ENCODE measurements around the gene GLCCI1.

The GLCCI1 gene

DNA sequence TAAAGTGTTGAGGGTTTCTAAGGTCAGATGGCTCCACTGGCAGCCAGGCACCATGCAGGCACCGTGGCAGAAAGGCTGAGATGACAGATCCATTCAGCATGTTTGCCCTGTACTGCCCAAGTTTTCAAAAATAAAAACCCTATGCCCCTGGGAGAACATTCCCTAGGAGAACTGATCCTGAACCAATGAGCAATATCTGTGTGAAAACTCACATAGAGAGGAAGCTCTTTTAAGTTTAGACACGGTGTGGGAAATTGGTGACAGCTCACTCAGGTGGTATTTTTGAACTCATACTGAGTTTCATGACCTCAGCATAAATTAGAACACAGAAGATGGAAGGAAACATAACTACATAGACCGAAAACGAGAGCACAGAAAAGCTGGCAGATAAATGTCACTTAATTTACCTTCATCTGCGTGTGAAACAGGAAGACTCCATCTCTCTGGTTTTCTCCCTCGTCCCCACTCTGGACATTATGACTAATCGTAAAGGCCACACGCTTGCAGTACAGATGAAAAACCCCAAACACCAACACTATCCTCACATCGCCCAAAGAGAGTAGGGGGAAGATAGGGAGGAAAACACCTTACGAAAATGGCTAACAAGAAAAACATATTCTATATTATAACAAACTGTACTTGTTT is 165.6 kb downstream of the GLCCI1 start:
- no peak for DNase-seq

DNA sequence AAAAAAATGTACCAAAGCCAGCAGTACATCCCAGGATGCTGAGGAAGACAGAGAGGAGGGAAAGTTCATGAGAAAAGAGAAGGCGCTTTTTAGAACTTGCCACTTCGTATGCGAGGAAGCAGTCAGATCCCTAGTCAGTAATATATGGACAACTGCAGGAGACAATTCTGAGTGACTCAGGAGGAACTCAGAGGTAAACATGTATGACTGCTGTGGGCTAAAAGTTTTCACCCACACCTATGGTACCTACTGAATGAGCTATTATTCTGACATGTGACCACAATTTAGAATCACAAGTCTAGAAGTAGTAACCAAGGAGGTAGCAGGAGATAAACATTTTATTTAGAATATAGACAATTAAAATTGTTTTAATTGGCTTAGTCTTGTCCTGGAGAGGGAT is 166.8 kb downstream of the GLCCI1 start:
- no peak for DNase-seq

DNA sequence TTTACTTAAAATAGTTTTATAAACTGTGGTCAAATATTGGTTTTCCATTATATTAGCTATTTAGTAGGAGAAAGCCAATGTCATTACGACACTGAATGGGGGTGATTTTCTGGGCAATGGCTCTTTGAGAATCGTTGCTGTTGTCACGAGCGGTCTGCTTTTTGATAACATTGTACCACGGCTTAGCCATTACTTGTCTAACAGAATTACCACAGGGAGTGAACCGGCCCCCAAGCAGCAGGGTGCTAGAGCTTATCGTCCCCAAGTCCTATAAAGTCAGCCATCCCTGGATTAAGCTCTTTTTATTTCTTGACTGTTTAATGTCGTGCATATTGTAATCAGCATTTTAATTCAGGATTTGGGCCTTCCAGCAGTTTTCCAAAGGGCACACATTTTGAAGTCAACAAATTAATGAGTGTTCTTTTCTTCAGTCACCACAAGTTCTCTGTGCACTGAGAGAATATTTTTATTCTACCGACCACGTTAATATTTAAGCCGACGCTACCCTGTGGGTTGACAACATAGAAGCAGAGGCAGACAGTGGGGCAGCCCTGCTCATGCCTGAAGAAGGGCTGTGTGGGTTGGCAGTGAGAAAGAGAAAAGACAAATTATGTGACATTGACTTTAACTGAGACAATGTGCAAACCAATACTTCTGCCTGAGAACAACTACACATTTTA is 167.6 kb downstream of the GLCCI1 start:
- no peak for DNase-seq
